ENCODE measurements around the gene RAVER1. TPM values are rescaled to one million over a fixed set of nuclear protein-coding genes. Genes with fewer than 3 reads are reported as not detected.

Gene RAVER1
- total and polyA plus RNA-seq, 3 donors from 2014 or later: 32.3 to 49.6 (median 34.5) TPM

- Histone ChIP-seq H3K4me1 (peaks cover 40% of the 10 kb centered on the region), H3K9me3 (no peaks in the 10 kb centered on the region), H3K27me3 (no peaks in the 10 kb centered on the region), H3K27ac (no peak within 1 kb of the TSS), H3K4me3 (peak within 1 kb of the TSS in 1 of 2 donors; percentile 15), H3K36me3 (ENCODE audit: low read depth, missing control alignments) (no peaks in the 10 kb centered on the region)
- DNase-seq: peak; percentile 61
- 1 to 6% methylated on average over 33 to 49 of the region's 59 CpGs for WGBS, 2 donors
- TF ChIP-seq POLR2A (IDR thresholded peaks at IDR 0.05): no peak
- TF ChIP-seq CTCF (IDR thresholded peaks at IDR 0.05): no peak
- intact Hi-C loops (cut with DNase I; ENCODE audit: low total_unique reads): no loop called here
Observed at GRCh38 chr19:10286803-10287737, 46.3 kb downstream of the RAVER1 start, which contains the start of gene ICAM4. ICAM4 (plus strand) TSS chr19:10286955; CDS start chr19:10287013, 58 bp downstream.

GRCh38 chr19:10285393-10285792 is 47.9 kb downstream of the RAVER1 start:
- no peak for DNase-seq
- Histone ChIP-seq H3K4me1 (peaks cover 29% of the 10 kb centered on the region), H3K9me3 (no peaks in the 10 kb centered on the region), H3K27ac (no peak overlapping the region), H3K36me3 (ENCODE audit: low read depth, missing control alignments) (no peaks in the 10 kb centered on the region), H3K4me3 (no peak overlapping the region), H3K27me3 (no peaks in the 10 kb centered on the region)
- TF ChIP-seq POLR2A (IDR thresholded peaks at IDR 0.05): no peak
- no peak for TF ChIP-seq CTCF (IDR thresholded peaks at IDR 0.05)
- intact Hi-C loops (cut with DNase I; ENCODE audit: low total_unique reads): no loop called here
- 91 to 93% methylated on average over 4 of the region's 4 CpGs for WGBS, 2 donors

- TF ChIP-seq CTCF (IDR thresholded peaks at IDR 0.05) (no peak), POLR2A (IDR thresholded peaks at IDR 0.05) (no peak)
- Histone ChIP-seq H3K4me3 (no peak overlapping the region), H3K27ac (no peak overlapping the region), H3K36me3 (ENCODE audit: low read depth, missing control alignments) (no peaks in the 10 kb centered on the region), H3K27me3 (no peaks in the 10 kb centered on the region), H3K4me1 (peaks cover 25% of the 10 kb centered on the region), H3K9me3 (no peaks in the 10 kb centered on the region)
- 81 to 97% methylated on average over 6 to 13 of the region's 13 CpGs for WGBS, 2 donors
- DNase-seq: no peak
- intact Hi-C loops (cut with DNase I; ENCODE audit: low total_unique reads): no loop called here
Observed at GRCh38 chr19:10284960-10285278, 48.4 kb downstream of the RAVER1 start.

GRCh38 chr19:10284065-10284959 is 49.0 kb downstream of the RAVER1 start:
- no peak for DNase-seq
- H3K4me3 ChIP-seq: no peak overlapping the region
- H3K9me3 ChIP-seq: no peaks in the 10 kb centered on the region
- no peaks in the 10 kb centered on the region for H3K36me3 ChIP-seq (ENCODE audit: low read depth, missing control alignments)
- intact Hi-C loops (cut with DNase I; ENCODE audit: low total_unique reads): no loop called here
- 89 to 92% methylated on average over 20 to 34 of the region's 34 CpGs for WGBS, 2 donors
- TF ChIP-seq CTCF (IDR thresholded peaks at IDR 0.05): no peak
- no peak for TF ChIP-seq POLR2A (IDR thresholded peaks at IDR 0.05)
- H3K27ac ChIP-seq: no peak overlapping the region
- peaks cover 19% of the 10 kb centered on the region for H3K4me1 ChIP-seq
- no peaks in the 10 kb centered on the region for H3K27me3 ChIP-seq
